Measurements from ENCODE around the gene CCSER1. TPM values are rescaled to one million over a fixed set of nuclear protein-coding genes. Genes with fewer than 3 reads are reported as not detected.

CCSER1 gene
- total RNA-seq, 2 donors from 2014 or later: 11.8 to 12.5 TPM

DNA sequence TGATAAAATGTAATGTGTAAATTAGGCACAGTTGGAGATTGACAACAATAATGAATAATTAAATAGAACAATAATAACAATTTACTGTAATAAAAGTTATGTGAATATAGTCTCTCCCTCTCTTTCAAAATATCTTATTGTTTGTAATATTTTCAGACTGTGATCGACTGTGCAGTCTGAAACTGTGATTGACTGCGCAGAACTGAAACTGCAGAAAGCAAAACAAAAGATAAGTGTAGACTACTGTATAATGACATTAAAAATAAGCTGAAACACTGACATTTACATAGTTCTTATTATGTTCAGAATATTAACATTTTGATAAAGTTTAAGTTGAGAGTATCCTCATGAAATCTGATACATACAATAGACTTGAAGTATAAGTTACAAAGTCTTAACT is 371.0 kb downstream of the CCSER1 start:
- TF ChIP-seq, protein P1, sequence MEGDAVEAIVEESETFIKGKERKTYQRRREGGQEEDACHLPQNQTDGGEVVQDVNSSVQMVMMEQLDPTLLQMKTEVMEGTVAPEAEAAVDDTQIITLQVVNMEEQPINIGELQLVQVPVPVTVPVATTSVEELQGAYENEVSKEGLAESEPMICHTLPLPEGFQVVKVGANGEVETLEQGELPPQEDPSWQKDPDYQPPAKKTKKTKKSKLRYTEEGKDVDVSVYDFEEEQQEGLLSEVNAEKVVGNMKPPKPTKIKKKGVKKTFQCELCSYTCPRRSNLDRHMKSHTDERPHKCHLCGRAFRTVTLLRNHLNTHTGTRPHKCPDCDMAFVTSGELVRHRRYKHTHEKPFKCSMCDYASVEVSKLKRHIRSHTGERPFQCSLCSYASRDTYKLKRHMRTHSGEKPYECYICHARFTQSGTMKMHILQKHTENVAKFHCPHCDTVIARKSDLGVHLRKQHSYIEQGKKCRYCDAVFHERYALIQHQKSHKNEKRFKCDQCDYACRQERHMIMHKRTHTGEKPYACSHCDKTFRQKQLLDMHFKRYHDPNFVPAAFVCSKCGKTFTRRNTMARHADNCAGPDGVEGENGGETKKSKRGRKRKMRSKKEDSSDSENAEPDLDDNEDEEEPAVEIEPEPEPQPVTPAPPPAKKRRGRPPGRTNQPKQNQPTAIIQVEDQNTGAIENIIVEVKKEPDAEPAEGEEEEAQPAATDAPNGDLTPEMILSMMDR (IDR thresholded peaks at IDR 0.05): no peak
- no peaks in the 10 kb centered on the region for H3K36me3 ChIP-seq
- DNase-seq (ENCODE audit: low spot score): no peak
- H3K4me1 ChIP-seq: no peaks in the 10 kb centered on the region
- H3K27ac ChIP-seq: no peak overlapping the region
- H3K27me3 ChIP-seq: no peaks in the 10 kb centered on the region
- no peaks in the 10 kb centered on the region for H3K9me3 ChIP-seq
- no peak overlapping the region for H3K4me3 ChIP-seq

- Histone ChIP-seq H3K36me3 (no peaks in the 10 kb centered on the region), H3K27ac (no peak overlapping the region), H3K4me3 (no peak overlapping the region), H3K9me3 (peaks cover 0 to 7% of the 10 kb centered on the region in 2 donors), H3K27me3 (no peaks in the 10 kb centered on the region), H3K4me1 (no peaks in the 10 kb centered on the region)
- no peak for DNase-seq (ENCODE audit: low spot score)
- TF ChIP-seq, protein P1 (IDR thresholded peaks at IDR 0.05): no peak
Observed at GRCh38 chr4:90503677-90504076, 376.5 kb downstream of the CCSER1 start.

GRCh38 chr4:90515191-90515590 is 388.0 kb downstream of the CCSER1 start:
- Histone ChIP-seq H3K27me3 (no peaks in the 10 kb centered on the region), H3K4me1 (no peaks in the 10 kb centered on the region), H3K36me3 (no peaks in the 10 kb centered on the region), H3K9me3 (no peaks in the 10 kb centered on the region), H3K27ac (no peak overlapping the region), H3K4me3 (no peak overlapping the region)
- TF ChIP-seq, protein P1 (IDR thresholded peaks at IDR 0.05): no peak
- no peak for DNase-seq (ENCODE audit: low spot score)

- no peak for DNase-seq (ENCODE audit: low spot score)
- no peaks in the 10 kb centered on the region for H3K27me3 ChIP-seq
- no peak overlapping the region for H3K27ac ChIP-seq
- no peaks in the 10 kb centered on the region for H3K4me1 ChIP-seq
- no peak overlapping the region for H3K4me3 ChIP-seq
- TF ChIP-seq, protein P1 (IDR thresholded peaks at IDR 0.05): no peak
- no peaks in the 10 kb centered on the region for H3K36me3 ChIP-seq
- no peaks in the 10 kb centered on the region for H3K9me3 ChIP-seq
Observed at GRCh38 chr4:90528551-90528950, 401.4 kb downstream of the CCSER1 start.

- no peaks in the 10 kb centered on the region for H3K36me3 ChIP-seq
- H3K27me3 ChIP-seq: no peaks in the 10 kb centered on the region
- DNase-seq (ENCODE audit: low spot score): no peak
- TF ChIP-seq, protein P1 (IDR thresholded peaks at IDR 0.05): no peak
- no peaks in the 10 kb centered on the region for H3K4me1 ChIP-seq
- H3K27ac ChIP-seq: no peak overlapping the region
- H3K9me3 ChIP-seq: peaks cover 0 to 5% of the 10 kb centered on the region in 2 donors
- H3K4me3 ChIP-seq: no peak overlapping the region
Observed at GRCh38 chr4:90536408-90536807, 409.2 kb downstream of the CCSER1 start.

GRCh38 chr4:90537491-90537890 is 410.3 kb downstream of the CCSER1 start:
- no peak overlapping the region for H3K27ac ChIP-seq
- H3K36me3 ChIP-seq: no peaks in the 10 kb centered on the region
- no peaks in the 10 kb centered on the region for H3K27me3 ChIP-seq
- peaks cover 0 to 5% of the 10 kb centered on the region in 2 donors for H3K9me3 ChIP-seq
- no peak overlapping the region for H3K4me3 ChIP-seq
- no peak for DNase-seq (ENCODE audit: low spot score)
- TF ChIP-seq, protein P1 (IDR thresholded peaks at IDR 0.05): no peak
- no peaks in the 10 kb centered on the region for H3K4me1 ChIP-seq
